ENCODE results near the gene RCL1. TPM values are rescaled to one million over a fixed set of nuclear protein-coding genes. Genes with fewer than 3 reads are reported as not detected.

Gene RCL1
- total RNA-seq, 4 donors from 2014 or later, result 54.1 to 97.3 (median 88.8) TPM

DNA sequence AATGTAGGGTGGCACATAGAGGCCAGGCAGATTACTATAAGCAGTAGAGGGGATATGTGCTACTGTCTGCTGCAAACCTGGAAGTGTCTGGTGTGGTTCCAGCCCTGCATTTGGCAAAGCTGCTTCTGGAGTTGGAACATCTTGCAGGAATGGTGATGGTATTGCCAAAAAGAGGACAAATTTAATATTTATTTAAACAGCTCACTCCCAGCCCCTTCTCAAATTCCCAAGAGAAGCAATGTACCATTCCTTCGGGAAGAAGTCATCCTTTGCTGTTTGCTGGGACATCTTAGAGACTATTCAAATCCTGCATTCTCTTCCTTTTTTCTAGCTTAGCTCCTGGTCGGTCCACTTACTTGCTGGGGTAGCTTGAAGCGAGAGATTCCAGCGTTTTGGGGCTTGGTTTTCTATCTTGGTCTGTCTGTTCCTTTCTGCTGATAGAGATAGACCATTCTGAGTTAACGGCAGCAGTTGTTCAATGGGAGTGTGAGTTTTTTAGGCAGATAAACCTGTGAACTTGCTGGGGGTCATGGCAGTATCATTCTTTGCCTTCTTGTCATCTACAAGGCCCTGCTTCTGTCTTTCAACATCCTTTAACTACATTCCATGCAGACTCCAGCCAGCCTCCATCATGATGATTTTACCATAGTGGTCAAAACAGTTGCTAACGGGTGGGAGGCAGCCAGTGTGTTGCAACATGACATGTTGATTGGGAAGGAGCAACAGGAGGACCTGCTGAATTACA, 69.9 kb downstream of the RCL1 start:
- ATAC-seq (ENCODE audit: low FRiP score), result no peak
- TF ChIP-seq, protein P1, sequence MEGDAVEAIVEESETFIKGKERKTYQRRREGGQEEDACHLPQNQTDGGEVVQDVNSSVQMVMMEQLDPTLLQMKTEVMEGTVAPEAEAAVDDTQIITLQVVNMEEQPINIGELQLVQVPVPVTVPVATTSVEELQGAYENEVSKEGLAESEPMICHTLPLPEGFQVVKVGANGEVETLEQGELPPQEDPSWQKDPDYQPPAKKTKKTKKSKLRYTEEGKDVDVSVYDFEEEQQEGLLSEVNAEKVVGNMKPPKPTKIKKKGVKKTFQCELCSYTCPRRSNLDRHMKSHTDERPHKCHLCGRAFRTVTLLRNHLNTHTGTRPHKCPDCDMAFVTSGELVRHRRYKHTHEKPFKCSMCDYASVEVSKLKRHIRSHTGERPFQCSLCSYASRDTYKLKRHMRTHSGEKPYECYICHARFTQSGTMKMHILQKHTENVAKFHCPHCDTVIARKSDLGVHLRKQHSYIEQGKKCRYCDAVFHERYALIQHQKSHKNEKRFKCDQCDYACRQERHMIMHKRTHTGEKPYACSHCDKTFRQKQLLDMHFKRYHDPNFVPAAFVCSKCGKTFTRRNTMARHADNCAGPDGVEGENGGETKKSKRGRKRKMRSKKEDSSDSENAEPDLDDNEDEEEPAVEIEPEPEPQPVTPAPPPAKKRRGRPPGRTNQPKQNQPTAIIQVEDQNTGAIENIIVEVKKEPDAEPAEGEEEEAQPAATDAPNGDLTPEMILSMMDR (IDR thresholded peaks at IDR 0.05), result no peak
- no peak for DNase-seq (ENCODE audit: low spot score)

DNA sequence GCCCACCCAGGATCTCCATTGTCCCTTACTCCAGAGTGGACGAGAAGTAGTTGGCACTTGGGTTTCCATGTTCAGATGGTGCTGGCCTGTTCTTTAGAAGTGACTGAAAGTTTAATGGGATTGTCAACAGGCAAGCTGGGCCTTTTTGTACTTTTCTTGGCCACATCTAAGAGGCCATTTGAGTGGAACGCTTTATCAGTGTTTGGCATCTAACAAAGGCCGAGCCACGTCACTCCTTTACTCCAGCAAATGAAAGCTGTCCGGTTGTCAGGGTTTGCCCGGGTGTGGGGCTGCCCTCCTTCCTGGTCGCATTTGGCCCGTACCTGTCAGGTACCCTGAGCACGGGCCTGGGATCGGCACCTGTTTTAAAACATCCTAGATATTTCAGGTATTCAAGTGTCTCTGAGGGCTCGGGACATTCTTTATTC, 71.5 kb downstream of the RCL1 start:
- TF ChIP-seq, protein P1 (IDR thresholded peaks at IDR 0.05), result no peak
- no peak for DNase-seq (ENCODE audit: low spot score)
- ATAC-seq (ENCODE audit: low FRiP score), result no peak

GRCh38 chr9:4864698-4865097, 72.0 kb downstream of the RCL1 start:
- TF ChIP-seq, protein P1 (IDR thresholded peaks at IDR 0.05), result no peak
- no peak for ATAC-seq (ENCODE audit: low FRiP score)
- no peak for DNase-seq (ENCODE audit: low spot score)

GRCh38 chr9:4865681-4866080, 72.9 kb downstream of the RCL1 start:
- no peak for DNase-seq (ENCODE audit: low spot score)
- TF ChIP-seq, protein P1 (IDR thresholded peaks at IDR 0.05), result no peak
- ATAC-seq (ENCODE audit: low FRiP score), result no peak

GRCh38 chr9:4866239-4866969, 73.7 kb downstream of the RCL1 start:
- TF ChIP-seq, protein P1 (IDR thresholded peaks at IDR 0.05), result no peak
- ATAC-seq (ENCODE audit: low FRiP score) (no peak), DNase-seq (ENCODE audit: low spot score) (no peak)

DNA sequence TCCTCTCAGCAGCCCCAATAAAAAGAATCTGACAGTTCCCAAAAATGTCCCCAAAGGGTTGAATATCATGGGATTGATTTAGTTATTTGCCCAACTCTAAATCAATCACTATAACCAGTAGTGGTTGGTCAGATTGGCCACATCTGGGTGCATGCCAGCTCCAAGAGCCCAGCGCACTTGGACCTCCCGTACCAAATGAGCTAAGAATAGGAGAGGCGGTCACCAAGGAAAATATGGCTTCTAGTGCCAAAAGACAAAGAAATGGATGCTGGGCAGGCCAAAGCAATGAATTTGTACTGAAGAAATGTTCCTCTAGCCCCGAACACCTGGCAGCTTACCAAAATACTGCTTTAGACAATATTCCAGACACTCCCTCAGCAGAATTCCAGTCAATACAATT, 80.3 kb downstream of the RCL1 start:
- DNase-seq (ENCODE audit: low spot score), result no peak
- TF ChIP-seq, protein P1 (IDR thresholded peaks at IDR 0.05), result no peak
- no peak for ATAC-seq (ENCODE audit: low FRiP score)

Data from omental fat pad (tissue), 4 donors.